Trophoblast cell (in vitro differentiated cells and primary cell): ENCODE data around the gene RBFOX1.

Experiments
- DNase-seq, 2 donors: peaks; one replicate each; pipeline ENCODE4 v3.0.0-alpha.2; 2016
- H2AFZ ChIP-seq: 2 replicates; pipeline ENCODE4 v1.6.1; 2013; ENCODE audit warnings: low read length, moderate library complexity, mild to moderate bottlenecking; ENCODE audit not compliant: insufficient read depth, poor library complexity
- H2AK5ac ChIP-seq: 2 replicates; pipeline ENCODE4 v1.6.1; 2013; ENCODE audit warnings: mild to moderate bottlenecking, low read length
- H2BK120ac ChIP-seq: 2 replicates; pipeline ENCODE4 v1.6.1; 2013; ENCODE audit warnings: low read length, mild to moderate bottlenecking, moderate library complexity; ENCODE audit not compliant: insufficient read depth, poor library complexity
- H2BK12ac ChIP-seq: 2 replicates; pipeline ENCODE4 v1.6.1; 2013; ENCODE audit warnings: mild to moderate bottlenecking, low read length, moderate library complexity
- H2BK5ac ChIP-seq: 2 replicates; pipeline ENCODE4 v1.6.1; 2013; ENCODE audit warnings: low read length, low read depth, moderate library complexity, mild to moderate bottlenecking; ENCODE audit not compliant: poor library complexity
- H3K14ac ChIP-seq: 2 replicates; pipeline ENCODE4 v1.6.1; 2013; ENCODE audit warnings: mild to moderate bottlenecking, low read length
- H3K18ac ChIP-seq: 2 replicates; pipeline ENCODE4 v1.6.1; 2013; ENCODE audit warnings: mild to moderate bottlenecking, low read length
- H3K23ac ChIP-seq: 2 replicates; pipeline ENCODE4 v1.6.1; 2013; ENCODE audit warnings: low read length
- H3K27ac ChIP-seq: 2 replicates; pipeline ENCODE4 v1.5.1; 2013; ENCODE audit warnings: low read depth, mild to moderate bottlenecking, inconsistent platforms, low read length, moderate library complexity
- H3K27me3 ChIP-seq: 2 replicates; pipeline ENCODE4 v1.6.1; 2013; ENCODE audit warnings: inconsistent platforms, mild to moderate bottlenecking, low read length, moderate library complexity; ENCODE audit not compliant: insufficient read depth
- H3K36me3 ChIP-seq, 2 experiments: 1 replicate in 1 of 2; 2 replicates in 1 of 2; pipeline ENCODE4 v1.6.1; 2013; ENCODE audit warnings: low read length in 2 of 2, mild to moderate bottlenecking in 2 of 2, moderate library complexity in 1 of 2; ENCODE audit not compliant: insufficient read depth in 2 of 2, control insufficient read depth in 1 of 2
- H3K4ac ChIP-seq: 2 replicates; pipeline ENCODE4 v1.6.1; 2013; ENCODE audit warnings: low read depth, mild to moderate bottlenecking, low read length, moderate library complexity
- H3K4me1 ChIP-seq, 2 experiments: 1 replicate in 1 of 2; 2 replicates in 1 of 2; pipeline ENCODE4 v1.6.1; 2013; ENCODE audit warnings: low read length in 2 of 2, mild to moderate bottlenecking in 2 of 2, moderate library complexity in 1 of 2; ENCODE audit not compliant: insufficient read depth in 2 of 2, control insufficient read depth in 1 of 2
- H3K4me2 ChIP-seq: 2 replicates; pipeline ENCODE4 v1.6.1; 2013; ENCODE audit warnings: inconsistent platforms, mild to moderate bottlenecking, low read length, moderate library complexity
- H3K4me3 ChIP-seq: 2 replicates; pipeline ENCODE4 v1.5.1; 2013; ENCODE audit warnings: mild to moderate bottlenecking, low read depth, low read length, inconsistent platforms
- H3K79me1 ChIP-seq: one replicate; pipeline ENCODE4 v1.6.1; 2013; ENCODE audit warnings: low read length
- H3K79me2 ChIP-seq: 2 replicates; pipeline ENCODE4 v1.6.1; 2013; ENCODE audit warnings: low read length, mild to moderate bottlenecking; ENCODE audit not compliant: control insufficient read depth, insufficient read depth, poor library complexity
- H3K9ac ChIP-seq: 2 replicates; pipeline ENCODE4 v1.6.1; 2013; ENCODE audit warnings: mild to moderate bottlenecking, low read length
- H3K9me3 ChIP-seq: 2 replicates; pipeline ENCODE4 v1.6.1; 2013; ENCODE audit warnings: low read depth, mild to moderate bottlenecking, control low read depth, inconsistent platforms, low read length; ENCODE audit not compliant: insufficient read depth
- H4K12ac ChIP-seq: 2 replicates; pipeline ENCODE4 v1.6.1; 2013; ENCODE audit warnings: low read depth, mild to moderate bottlenecking, low read length, moderate library complexity
- H4K8ac ChIP-seq: 2 replicates; pipeline ENCODE4 v1.6.1; 2013; ENCODE audit warnings: low read depth, mild to moderate bottlenecking, low read length, moderate library complexity
- H4K91ac ChIP-seq: one replicate; pipeline ENCODE4 v1.6.1; 2013; ENCODE audit warnings: low read depth, mild to moderate bottlenecking, low read length, moderate library complexity
- WGBS: extraction: QIAGEN DNeasy Blood & Tissue Kit; methylation state at CpG from one replicate; pipeline ENCODE4 v1.1.7; 2013; ENCODE audit warnings: missing lambda C conversion rate; ENCODE audit not compliant: insufficient read length, insufficient coverage; ENCODE audit errors: extremely low coverage; 5-methylcytosine and 5-hydroxymethylcytosine counted together

Gene RBFOX1

DNA sequence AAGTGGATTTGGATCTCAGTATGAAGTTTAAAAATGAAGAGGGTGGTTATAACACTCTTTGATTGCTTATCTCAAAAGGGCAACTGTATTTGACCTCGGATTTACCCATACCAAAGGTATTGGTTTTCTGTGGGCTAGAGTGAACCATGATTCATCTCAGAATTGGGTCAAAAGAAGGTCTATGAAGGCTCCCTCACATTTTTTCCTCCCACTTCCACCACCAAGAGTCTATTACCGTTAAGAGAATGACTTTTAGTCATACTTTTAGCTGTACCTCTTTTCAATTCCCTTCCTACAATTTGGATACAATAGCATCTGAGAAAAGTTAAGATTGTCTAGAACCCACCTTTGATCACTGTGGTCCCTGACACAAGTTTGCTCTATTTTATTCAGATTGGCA, 280.9 kb downstream of the RBFOX1 start:
- no peak overlapping the region for H3K27ac ChIP-seq
- no peaks in the 10 kb centered on the region for H3K27me3 ChIP-seq
- DNase-seq = no peak
- H2BK5ac ChIP-seq = no peak overlapping the region
- no peak overlapping the region for H3K14ac ChIP-seq
- no peak overlapping the region for H3K9ac ChIP-seq
- no peaks in the 10 kb centered on the region for H3K36me3 ChIP-seq
- H3K79me2 ChIP-seq = no peaks in the 10 kb centered on the region
- H4K8ac ChIP-seq = no peak overlapping the region
- no peak overlapping the region for H3K4me2 ChIP-seq
- WGBS = no CpG with 5 or more reads among the region's 2 CpGs
- H3K4ac ChIP-seq = no peak overlapping the region
- H2BK120ac ChIP-seq = no peak overlapping the region
- no peak overlapping the region for H3K23ac ChIP-seq
- peaks cover 0 to 13% of the 10 kb centered on the region in 2 experiments for H3K4me1 ChIP-seq
- no peaks in the 10 kb centered on the region for H3K79me1 ChIP-seq
- H2BK12ac ChIP-seq = no peak overlapping the region
- no peak overlapping the region for H3K4me3 ChIP-seq
- H3K18ac ChIP-seq = no peak overlapping the region
- no peak overlapping the region for H2AK5ac ChIP-seq
- H4K91ac ChIP-seq = no peak overlapping the region
- H2AFZ ChIP-seq = no peak overlapping the region
- H3K9me3 ChIP-seq = no peaks in the 10 kb centered on the region
- H4K12ac ChIP-seq = no peak overlapping the region

GRCh38 chr16:7614021-7614795, 281.6 kb downstream of the RBFOX1 start:
- Histone ChIP-seq H3K27me3 (no peaks in the 10 kb centered on the region), H4K91ac (no peak overlapping the region), H2AFZ (no peak overlapping the region), H3K18ac (no peak overlapping the region), H3K36me3 (no peaks in the 10 kb centered on the region), H3K79me1 (no peaks in the 10 kb centered on the region), H2AK5ac (no peak overlapping the region), H3K9ac (no peak overlapping the region), H2BK5ac (no peak overlapping the region), H3K4me3 (no peak overlapping the region), H3K4me1 (peaks cover 0 to 13% of the 10 kb centered on the region in 2 experiments), H3K23ac (no peak overlapping the region), H3K27ac (no peak overlapping the region), H3K79me2 (no peaks in the 10 kb centered on the region), H4K12ac (no peak overlapping the region), H3K14ac (no peak overlapping the region), H2BK120ac (no peak overlapping the region), H3K4ac (no peak overlapping the region), H2BK12ac (no peak overlapping the region), H3K9me3 (no peaks in the 10 kb centered on the region), H4K8ac (no peak overlapping the region), H3K4me2 (peak overlapping the region; percentile 18)
- no CpG with 5 or more reads among the region's 7 CpGs for WGBS
- DNase-seq = no peak

GRCh38 chr16:7615565-7615964, 282.9 kb downstream of the RBFOX1 start:
- H3K79me2 ChIP-seq = no peaks in the 10 kb centered on the region
- no peak overlapping the region for H2AFZ ChIP-seq
- H3K27me3 ChIP-seq = no peaks in the 10 kb centered on the region
- H3K14ac ChIP-seq = no peak overlapping the region
- no peak overlapping the region for H3K23ac ChIP-seq
- DNase-seq = no peak
- H2BK120ac ChIP-seq = no peak overlapping the region
- no peak overlapping the region for H3K27ac ChIP-seq
- no peak overlapping the region for H3K4me3 ChIP-seq
- H3K9me3 ChIP-seq = no peaks in the 10 kb centered on the region
- no peak overlapping the region for H4K12ac ChIP-seq
- no peak overlapping the region for H3K4me2 ChIP-seq
- H3K36me3 ChIP-seq = no peaks in the 10 kb centered on the region
- no peak overlapping the region for H2AK5ac ChIP-seq
- no peak overlapping the region for H4K8ac ChIP-seq
- no peak overlapping the region for H3K9ac ChIP-seq
- WGBS = no CpG with 5 or more reads among the region's 6 CpGs
- no peak overlapping the region for H3K4ac ChIP-seq
- peaks cover 0 to 10% of the 10 kb centered on the region in 2 experiments for H3K4me1 ChIP-seq
- no peak overlapping the region for H3K18ac ChIP-seq
- no peak overlapping the region for H4K91ac ChIP-seq
- H2BK5ac ChIP-seq = no peak overlapping the region
- H2BK12ac ChIP-seq = no peak overlapping the region
- H3K79me1 ChIP-seq = no peaks in the 10 kb centered on the region

- Histone ChIP-seq H2BK5ac (no peak overlapping the region), H2BK120ac (no peak overlapping the region), H3K23ac (no peak overlapping the region), H3K4me2 (no peak overlapping the region), H3K27me3 (no peaks in the 10 kb centered on the region), H3K27ac (no peak overlapping the region), H3K4me1 (peaks cover 5 to 12% of the 10 kb centered on the region in 2 experiments), H3K4me3 (no peak overlapping the region), H3K14ac (no peak overlapping the region), H2AK5ac (no peak overlapping the region), H3K79me1 (peaks cover 4% of the 10 kb centered on the region), H4K91ac (no peak overlapping the region), H3K9ac (no peak overlapping the region), H2BK12ac (no peak overlapping the region), H4K8ac (no peak overlapping the region), H3K4ac (no peak overlapping the region), H2AFZ (no peak overlapping the region), H4K12ac (no peak overlapping the region), H3K18ac (no peak overlapping the region), H3K79me2 (no peaks in the 10 kb centered on the region), H3K36me3 (no peaks in the 10 kb centered on the region), H3K9me3 (no peaks in the 10 kb centered on the region)
- WGBS = no CpG with 5 or more reads among the region's 14 CpGs
- no peak for DNase-seq
Observed at GRCh38 chr16:7624871-7625766, 292.5 kb downstream of the RBFOX1 start.
